Measurements from ENCODE around the gene WEE2.
"Not testable (repeated sequence)": the region's sequence is repeated elsewhere in the genome, so short reads cannot be mapped to it uniquely, and the experiment has no call there.

DNA sequence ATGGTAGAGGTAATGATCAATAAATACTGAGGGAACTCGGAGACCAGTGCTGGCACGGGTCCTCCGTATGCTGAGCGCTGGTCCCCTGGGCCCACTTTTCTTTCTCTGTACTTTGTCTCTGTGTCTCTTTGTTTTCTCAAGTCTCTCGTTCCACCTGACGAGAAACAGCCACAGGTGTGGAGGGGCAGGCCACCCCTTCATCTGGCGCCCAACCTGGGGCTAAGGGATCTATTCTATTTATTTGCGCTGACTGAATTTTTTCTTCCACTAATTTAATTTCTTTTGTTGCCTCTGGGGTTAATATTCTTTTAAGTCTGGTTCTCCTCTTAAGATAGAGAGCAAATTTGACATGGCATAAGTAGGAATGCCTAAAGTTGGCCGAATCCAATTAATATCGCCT, 43.8 kb downstream of the WEE2 start:
- TF ChIP-seq POLR2AphosphoS5 (IDR thresholded peaks at IDR 0.05; ENCODE audit: borderline replicate concordance, low read depth, low read length); EZH2 (IDR thresholded peaks at IDR 0.05): not testable (repeated sequence)

All from SK-N-MC (cell line).